Measurements from ENCODE around the gene ELK4.
A peak's percentile ranks its signal among the peaks of the same experiment; 100 is the strongest.

The ELK4 gene

GRCh38 chr1:205669341-205670149, 37.7 kb upstream of the ELK4 start:
- Mint-ChIP-seq H3K27ac (no peak overlapping the region), H3K9me3 (no peaks in the 10 kb centered on the region), H3K36me3 (ENCODE audit: low read depth) (no peaks in the 10 kb centered on the region), H3K27me3 (ENCODE audit: low read depth) (no peaks in the 10 kb centered on the region), H3K4me3 (no peak overlapping the region), H3K4me1 (ENCODE audit: low read depth) (peaks cover 4% of the 10 kb centered on the region)
- DNase-seq (ENCODE audit: low spot score) = no peak

DNA sequence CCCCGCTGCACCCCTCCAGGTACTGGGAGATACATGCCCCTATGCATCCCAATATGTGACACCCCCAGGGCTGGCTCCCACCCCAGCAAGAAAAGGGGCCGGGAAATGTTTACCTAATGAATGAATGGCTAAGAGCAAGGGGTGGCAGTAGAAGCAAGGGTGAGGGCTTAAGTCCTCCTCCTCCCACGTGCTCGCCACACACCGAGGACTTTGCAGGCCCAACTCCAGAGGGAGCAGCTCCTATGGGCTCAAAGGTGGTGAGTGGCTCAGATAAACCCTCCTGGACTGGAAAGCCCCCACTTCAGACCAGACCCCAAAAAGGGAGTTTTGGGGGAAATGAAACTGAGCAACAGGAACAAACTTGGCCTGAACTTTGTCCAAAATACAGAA, 37.1 kb upstream of the ELK4 start:
- peaks cover 4% of the 10 kb centered on the region for H3K4me1 Mint-ChIP-seq (ENCODE audit: low read depth)
- no peak overlapping the region for H3K27ac Mint-ChIP-seq
- H3K36me3 Mint-ChIP-seq (ENCODE audit: low read depth) = no peaks in the 10 kb centered on the region
- no peak overlapping the region for H3K4me3 Mint-ChIP-seq
- no peaks in the 10 kb centered on the region for H3K9me3 Mint-ChIP-seq
- no peaks in the 10 kb centered on the region for H3K27me3 Mint-ChIP-seq (ENCODE audit: low read depth)
- no peak for DNase-seq (ENCODE audit: low spot score)

DNA sequence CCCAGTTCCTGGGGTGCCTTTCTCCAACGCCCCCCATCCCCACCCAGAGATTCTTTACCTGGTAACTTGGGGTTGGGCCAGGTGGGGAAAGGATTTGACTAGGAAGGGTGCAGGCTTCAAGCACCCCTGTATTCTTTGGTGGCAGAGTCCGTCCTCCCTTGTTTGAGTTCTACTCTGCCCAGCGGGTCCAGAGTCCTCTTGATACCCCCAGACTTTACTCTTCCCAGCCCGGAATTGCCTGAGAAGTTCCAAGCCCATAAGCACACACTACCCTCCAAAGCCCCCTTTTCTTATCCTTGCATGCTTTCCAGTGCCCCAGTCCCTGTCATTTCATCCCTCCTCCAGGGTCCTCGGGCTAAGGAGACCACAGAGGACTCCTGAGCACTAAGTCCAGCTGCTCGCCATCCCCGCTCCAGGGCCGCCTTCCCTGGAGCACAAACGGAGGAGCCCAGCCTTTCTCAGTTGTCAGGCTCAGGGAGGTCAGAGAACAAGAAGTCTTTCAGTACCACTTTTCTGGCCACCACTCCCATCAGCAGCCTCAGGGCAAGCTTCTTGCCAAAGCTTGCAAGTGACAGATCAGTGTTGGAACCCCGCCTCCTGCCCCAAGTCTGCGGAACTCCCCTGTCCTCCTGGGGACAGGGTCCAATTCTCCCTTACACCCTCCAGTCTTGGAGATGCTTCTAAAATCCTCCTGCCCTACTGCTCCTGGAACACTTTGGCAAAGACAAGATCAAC, 36.3 kb upstream of the ELK4 start:
- no peaks in the 10 kb centered on the region for H3K27me3 Mint-ChIP-seq (ENCODE audit: low read depth)
- no peak for DNase-seq (ENCODE audit: low spot score)
- H3K9me3 Mint-ChIP-seq = no peaks in the 10 kb centered on the region
- no peaks in the 10 kb centered on the region for H3K36me3 Mint-ChIP-seq (ENCODE audit: low read depth)
- no peak overlapping the region for H3K4me3 Mint-ChIP-seq
- peaks cover 4% of the 10 kb centered on the region for H3K4me1 Mint-ChIP-seq (ENCODE audit: low read depth)
- no peak overlapping the region for H3K27ac Mint-ChIP-seq

GRCh38 chr1:205666372-205667166, 34.8 kb upstream of the ELK4 start:
- Mint-ChIP-seq H3K9me3 (no peaks in the 10 kb centered on the region), H3K27ac (no peak overlapping the region), H3K27me3 (ENCODE audit: low read depth) (no peaks in the 10 kb centered on the region), H3K4me3 (no peak overlapping the region), H3K36me3 (ENCODE audit: low read depth) (no peaks in the 10 kb centered on the region), H3K4me1 (ENCODE audit: low read depth) (peaks cover 4% of the 10 kb centered on the region)
- no peak for DNase-seq (ENCODE audit: low spot score)

GRCh38 chr1:205665201-205666045, 33.6 kb upstream of the ELK4 start:
- H3K27ac Mint-ChIP-seq = no peak overlapping the region
- H3K4me3 Mint-ChIP-seq = no peak overlapping the region
- peaks cover 4% of the 10 kb centered on the region for H3K4me1 Mint-ChIP-seq (ENCODE audit: low read depth)
- no peaks in the 10 kb centered on the region for H3K9me3 Mint-ChIP-seq
- no peaks in the 10 kb centered on the region for H3K36me3 Mint-ChIP-seq (ENCODE audit: low read depth)
- DNase-seq (ENCODE audit: low spot score) = no peak
- H3K27me3 Mint-ChIP-seq (ENCODE audit: low read depth) = no peaks in the 10 kb centered on the region

GRCh38 chr1:205664399-205665017, 32.7 kb upstream of the ELK4 start:
- H3K4me3 Mint-ChIP-seq = no peak overlapping the region
- H3K27me3 Mint-ChIP-seq (ENCODE audit: low read depth) = no peaks in the 10 kb centered on the region
- no peak for DNase-seq (ENCODE audit: low spot score)
- peaks cover 5% of the 10 kb centered on the region for H3K4me1 Mint-ChIP-seq (ENCODE audit: low read depth)
- no peak overlapping the region for H3K27ac Mint-ChIP-seq
- no peaks in the 10 kb centered on the region for H3K9me3 Mint-ChIP-seq
- H3K36me3 Mint-ChIP-seq (ENCODE audit: low read depth) = no peaks in the 10 kb centered on the region

- no peak for DNase-seq (ENCODE audit: low spot score)
- no peak overlapping the region for H3K4me3 Mint-ChIP-seq
- H3K27me3 Mint-ChIP-seq (ENCODE audit: low read depth) = no peaks in the 10 kb centered on the region
- H3K27ac Mint-ChIP-seq = no peak overlapping the region
- H3K9me3 Mint-ChIP-seq = no peaks in the 10 kb centered on the region
- peaks cover 5% of the 10 kb centered on the region for H3K4me1 Mint-ChIP-seq (ENCODE audit: low read depth)
- no peaks in the 10 kb centered on the region for H3K36me3 Mint-ChIP-seq (ENCODE audit: low read depth)
These were observed 31.6 kb upstream of the ELK4 start for GRCh38 chr1:205663286-205663936.

DNA sequence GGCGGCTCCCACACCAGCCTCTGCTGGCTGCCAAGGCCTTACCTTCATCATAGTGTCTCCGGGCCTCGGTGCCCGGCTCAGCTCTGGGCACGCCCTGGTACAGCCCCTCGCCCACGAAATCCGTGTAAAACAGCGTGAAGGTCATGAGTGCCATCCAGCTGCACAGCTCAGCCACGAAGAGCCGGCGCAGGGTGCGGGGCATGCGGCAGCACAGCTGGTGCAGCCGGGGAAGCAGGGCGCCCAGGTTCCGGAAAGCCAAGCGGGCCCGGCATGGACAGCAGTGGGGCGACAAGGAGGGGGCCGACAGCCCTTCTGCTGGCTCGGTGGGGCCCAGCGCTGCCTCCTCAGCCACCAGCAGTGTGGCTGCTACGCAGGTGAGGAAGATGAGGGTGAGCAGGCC, 31.0 kb upstream of the ELK4 start:
- H3K4me1 Mint-ChIP-seq (ENCODE audit: low read depth) = peaks cover 5% of the 10 kb centered on the region
- H3K36me3 Mint-ChIP-seq (ENCODE audit: low read depth) = no peaks in the 10 kb centered on the region
- no peak for DNase-seq (ENCODE audit: low spot score)
- no peak overlapping the region for H3K4me3 Mint-ChIP-seq
- H3K27me3 Mint-ChIP-seq (ENCODE audit: low read depth) = no peaks in the 10 kb centered on the region
- no peak overlapping the region for H3K27ac Mint-ChIP-seq
- no peaks in the 10 kb centered on the region for H3K9me3 Mint-ChIP-seq

GRCh38 chr1:205662135-205662738, 30.4 kb upstream of the ELK4 start:
- H3K4me1 Mint-ChIP-seq (ENCODE audit: low read depth) = peaks cover 9% of the 10 kb centered on the region
- peaks cover 2% of the 10 kb centered on the region for H3K27me3 Mint-ChIP-seq (ENCODE audit: low read depth)
- H3K27ac Mint-ChIP-seq = no peak overlapping the region
- no peaks in the 10 kb centered on the region for H3K9me3 Mint-ChIP-seq
- DNase-seq (ENCODE audit: low spot score) = no peak
- no peaks in the 10 kb centered on the region for H3K36me3 Mint-ChIP-seq (ENCODE audit: low read depth)
- no peak overlapping the region for H3K4me3 Mint-ChIP-seq

GRCh38 chr1:205661429-205662134, 29.8 kb upstream of the ELK4 start:
- Mint-ChIP-seq H3K27me3 (ENCODE audit: low read depth) (peaks cover 2% of the 10 kb centered on the region), H3K36me3 (ENCODE audit: low read depth) (no peaks in the 10 kb centered on the region), H3K4me3 (no peak overlapping the region), H3K9me3 (no peaks in the 10 kb centered on the region), H3K4me1 (ENCODE audit: low read depth) (peaks cover 9% of the 10 kb centered on the region), H3K27ac (no peak overlapping the region)
- DNase-seq (ENCODE audit: low spot score) = no peak

DNA sequence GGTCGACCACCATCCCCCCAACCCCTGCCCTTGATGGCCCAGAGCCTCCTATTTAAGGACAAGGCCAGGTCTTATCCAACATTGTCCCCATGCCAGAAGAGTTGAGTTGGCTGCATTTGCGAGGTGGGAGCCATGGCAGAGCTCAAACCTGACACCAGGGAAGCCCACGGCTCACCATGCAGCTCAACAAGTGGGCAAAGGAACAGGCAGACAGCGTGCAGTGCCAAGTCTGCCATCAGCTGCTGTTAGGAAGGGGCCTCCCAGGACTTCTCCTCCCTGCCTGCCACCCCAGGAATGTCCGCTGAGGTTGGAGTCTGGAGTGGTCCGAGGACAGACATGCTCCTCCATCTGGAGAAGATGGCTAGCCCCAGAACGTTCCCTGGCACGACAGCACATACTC, 28.6 kb upstream of the ELK4 start:
- H3K4me3 Mint-ChIP-seq = no peak overlapping the region
- no peak overlapping the region for H3K27ac Mint-ChIP-seq
- H3K36me3 Mint-ChIP-seq (ENCODE audit: low read depth) = no peaks in the 10 kb centered on the region

DNA sequence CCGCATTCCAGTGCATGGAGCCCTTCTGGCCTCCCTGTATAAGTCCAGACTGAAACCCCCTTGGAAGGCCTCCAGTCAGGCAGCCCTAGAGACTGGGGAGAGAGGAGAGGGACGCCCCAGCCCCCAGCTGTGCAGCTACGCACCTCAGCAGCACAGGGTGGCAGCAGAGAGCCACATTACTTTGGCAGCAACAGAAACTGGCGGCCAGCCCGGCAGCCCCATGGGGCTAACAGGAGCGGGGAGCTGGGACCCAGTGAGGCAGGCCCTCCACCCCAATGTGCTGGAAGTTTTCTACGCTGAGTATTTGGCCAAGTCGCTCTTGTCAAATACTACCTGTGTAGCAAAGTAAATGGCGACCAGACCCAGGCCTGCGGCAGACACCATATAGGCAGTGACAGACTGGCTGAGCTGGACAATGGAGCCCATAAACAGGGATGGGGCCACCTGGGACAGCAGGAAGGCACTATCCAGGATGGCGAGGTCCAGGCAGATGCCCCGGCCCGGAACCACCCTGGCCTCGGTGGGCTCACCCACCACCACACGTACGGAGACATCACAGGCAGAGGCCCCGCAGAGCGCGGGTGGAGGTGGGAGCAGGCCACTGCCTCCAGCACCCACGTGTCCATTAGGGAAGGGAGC, 27.3 kb upstream of the ELK4 start:
- Mint-ChIP-seq H3K27ac (no peak overlapping the region), H3K4me1 (ENCODE audit: low read depth) (peaks cover 5% of the 10 kb centered on the region), H3K36me3 (ENCODE audit: low read depth) (no peaks in the 10 kb centered on the region), H3K9me3 (no peaks in the 10 kb centered on the region), H3K4me3 (no peak overlapping the region), H3K27me3 (ENCODE audit: low read depth) (peaks cover 2% of the 10 kb centered on the region)
- DNase-seq (ENCODE audit: low spot score) = peak; percentile 54

More for the DNA sequence above, 28.6 kb upstream of the ELK4 start:
- DNase-seq (ENCODE audit: low spot score) = no peak
- H3K9me3 Mint-ChIP-seq = no peaks in the 10 kb centered on the region
- H3K27me3 Mint-ChIP-seq (ENCODE audit: low read depth) = peaks cover 2% of the 10 kb centered on the region
- peaks cover 9% of the 10 kb centered on the region for H3K4me1 Mint-ChIP-seq (ENCODE audit: low read depth)

All from T-helper 2 cell treated with Interferon-gamma antibody and Interleukin-4, amounts not matched to agents 5 μg/mL and 100 μg/mL, for 36 hours (primary cell).